ENCODE data around the gene CCL17. TPM values are rescaled to one million over a fixed set of nuclear protein-coding genes. Genes with fewer than 3 reads are reported as not detected.

The CCL17 gene
- total RNA-seq, 4 donors from 2014 or later, result not detected

GRCh38 chr16:57376313-57376818, 28.2 kb upstream of the CCL17 start:
- no peaks in the 10 kb centered on the region for H3K27me3 ChIP-seq
- H3K4me3 ChIP-seq, result no peak overlapping the region
- no peaks in the 10 kb centered on the region for H3K36me3 ChIP-seq
- H3K9me3 ChIP-seq, result no peaks in the 10 kb centered on the region
- TF ChIP-seq POLR2A (IDR thresholded peaks at IDR 0.05), result no peak
- no peak for TF ChIP-seq CTCF (IDR thresholded peaks at IDR 0.05)
- peaks cover 4 to 24% (median 5%) of the 10 kb centered on the region in 4 donors for H3K4me1 ChIP-seq
- DNase-seq, result no peak
- no peak overlapping the region for H3K27ac ChIP-seq

- no peaks in the 10 kb centered on the region for H3K9me3 ChIP-seq
- peaks cover 4 to 15% (median 5%) of the 10 kb centered on the region in 4 donors for H3K4me1 ChIP-seq
- peak overlapping the region in 1 of 4 donors; percentile 20 for H3K27ac ChIP-seq
- no peaks in the 10 kb centered on the region for H3K27me3 ChIP-seq
- no peak for DNase-seq
- no peak overlapping the region for H3K4me3 ChIP-seq
- H3K36me3 ChIP-seq, result no peaks in the 10 kb centered on the region
- TF ChIP-seq CTCF (IDR thresholded peaks at IDR 0.05) (no peak), POLR2A (IDR thresholded peaks at IDR 0.05) (no peak)
Measured at GRCh38 chr16:57377080-57377841, 27.3 kb upstream of the CCL17 start.

GRCh38 chr16:57379579-57379978, 25.0 kb upstream of the CCL17 start:
- Histone ChIP-seq H3K9me3 (no peaks in the 10 kb centered on the region), H3K36me3 (no peaks in the 10 kb centered on the region), H3K4me1 (peaks cover 4 to 18% (median 9%) of the 10 kb centered on the region in 4 donors), H3K27me3 (no peaks in the 10 kb centered on the region), H3K27ac (no peak overlapping the region), H3K4me3 (no peak overlapping the region)
- no peak for DNase-seq
- no peak for TF ChIP-seq POLR2A (IDR thresholded peaks at IDR 0.05)
- no peak for TF ChIP-seq CTCF (IDR thresholded peaks at IDR 0.05)

GRCh38 chr16:57380671-57381462, 23.7 kb upstream of the CCL17 start:
- H3K27ac ChIP-seq, result no peak overlapping the region
- TF ChIP-seq CTCF (IDR thresholded peaks at IDR 0.05), result no peak
- TF ChIP-seq POLR2A (IDR thresholded peaks at IDR 0.05), result no peak
- H3K36me3 ChIP-seq, result no peaks in the 10 kb centered on the region
- H3K4me1 ChIP-seq, result peaks cover 4 to 23% (median 10%) of the 10 kb centered on the region in 4 donors
- no peaks in the 10 kb centered on the region for H3K27me3 ChIP-seq
- DNase-seq, result no peak
- H3K4me3 ChIP-seq, result no peak overlapping the region
- H3K9me3 ChIP-seq, result no peaks in the 10 kb centered on the region

- Histone ChIP-seq H3K27ac (no peak overlapping the region), H3K9me3 (no peaks in the 10 kb centered on the region), H3K4me1 (peaks cover 4 to 22% (median 10%) of the 10 kb centered on the region in 4 donors)
Measured at GRCh38 chr16:57381791-57382534, 22.6 kb upstream of the CCL17 start.

More at GRCh38 chr16:57381791-57382534, 22.6 kb upstream of the CCL17 start:
- Histone ChIP-seq H3K36me3 (no peaks in the 10 kb centered on the region), H3K4me3 (no peak overlapping the region), H3K27me3 (no peaks in the 10 kb centered on the region)
- TF ChIP-seq POLR2A (IDR thresholded peaks at IDR 0.05), result no peak
- TF ChIP-seq CTCF (IDR thresholded peaks at IDR 0.05), result no peak
- DNase-seq, result no peak
